Transverse colon (tissue), 4 donors: ENCODE data around the gene RILPL1.

Experiments used
- POLR2A ChIP-seq: fragments of 450-650 bp; IDR thresholded peaks from one replicate; pipeline ENCODE4 v1.6.1; 2016; ENCODE audit warnings: antibody characterized with exemption, mild to moderate bottlenecking, moderate library complexity
- POLR2AphosphoS5 ChIP-seq, 3 donors: sonication (generic); formaldehyde crosslinking; IDR thresholded peaks; one replicate each; pipeline ENCODE4 v1.6.1; 2016; ENCODE audit warnings: antibody characterized with exemption in 3 of 3
- TF ChIP-seq, protein P1 (sequence below), 5 experiments: fragments of 200-600 bp in 3 of 5; fragments of 450-650 bp in 2 of 5; sonication (generic) in 3 of 5; IDR thresholded peaks; 1 replicate in 2 of 5; 2 replicates in 3 of 5; pipeline ENCODE4 v1.5.1; 2016 to 2017; ENCODE audit warnings: antibody characterized with exemption in 5 of 5, inconsistent platforms in 3 of 5, mild to moderate bottlenecking in 2 of 5, moderate library complexity in 1 of 5

DNA sequence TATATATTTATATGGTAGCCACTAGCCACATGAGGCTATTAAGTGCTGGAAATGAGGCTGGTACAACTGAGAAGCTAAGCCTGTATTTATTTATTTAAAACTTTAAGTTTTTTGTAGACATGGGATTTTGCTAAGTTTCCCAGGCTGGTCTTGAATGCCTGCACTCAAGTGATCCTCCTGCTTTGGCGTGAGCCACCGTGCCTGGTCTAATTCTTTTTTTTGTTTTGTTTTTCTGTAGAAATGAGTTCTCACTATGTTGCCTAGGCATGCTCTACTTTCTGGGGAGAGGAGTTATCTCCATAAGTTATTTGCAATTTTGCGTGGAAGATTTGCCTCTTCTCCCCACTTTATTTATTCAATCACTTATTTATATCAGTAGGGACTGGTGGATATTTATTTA lies 80.4 kb downstream of the RILPL1 start:
- TF ChIP-seq POLR2AphosphoS5 (IDR thresholded peaks at IDR 0.05) (no peak), POLR2A (no peak)
- TF ChIP-seq, protein P1, sequence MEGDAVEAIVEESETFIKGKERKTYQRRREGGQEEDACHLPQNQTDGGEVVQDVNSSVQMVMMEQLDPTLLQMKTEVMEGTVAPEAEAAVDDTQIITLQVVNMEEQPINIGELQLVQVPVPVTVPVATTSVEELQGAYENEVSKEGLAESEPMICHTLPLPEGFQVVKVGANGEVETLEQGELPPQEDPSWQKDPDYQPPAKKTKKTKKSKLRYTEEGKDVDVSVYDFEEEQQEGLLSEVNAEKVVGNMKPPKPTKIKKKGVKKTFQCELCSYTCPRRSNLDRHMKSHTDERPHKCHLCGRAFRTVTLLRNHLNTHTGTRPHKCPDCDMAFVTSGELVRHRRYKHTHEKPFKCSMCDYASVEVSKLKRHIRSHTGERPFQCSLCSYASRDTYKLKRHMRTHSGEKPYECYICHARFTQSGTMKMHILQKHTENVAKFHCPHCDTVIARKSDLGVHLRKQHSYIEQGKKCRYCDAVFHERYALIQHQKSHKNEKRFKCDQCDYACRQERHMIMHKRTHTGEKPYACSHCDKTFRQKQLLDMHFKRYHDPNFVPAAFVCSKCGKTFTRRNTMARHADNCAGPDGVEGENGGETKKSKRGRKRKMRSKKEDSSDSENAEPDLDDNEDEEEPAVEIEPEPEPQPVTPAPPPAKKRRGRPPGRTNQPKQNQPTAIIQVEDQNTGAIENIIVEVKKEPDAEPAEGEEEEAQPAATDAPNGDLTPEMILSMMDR (IDR thresholded peaks at IDR 0.05): no peak
